Lower leg skin (tissue), 3 donors: ENCODE results near the gene SEMA6A.

Experiments used
- POLR2A ChIP-seq, 2 donors: fragments of 450-650 bp; IDR thresholded peaks; one replicate each; pipeline ENCODE4 v1.6.1; 2016 to 2017; ENCODE audit warnings: antibody characterized with exemption in 2 of 2, mild to moderate bottlenecking in 1 of 2, moderate library complexity in 1 of 2
- TF ChIP-seq, protein P1 (sequence below), 3 donors: fragments of 450-650 bp; IDR thresholded peaks; one replicate each; pipeline ENCODE4 v1.5.1; 2016; ENCODE audit warnings: antibody characterized with exemption in 3 of 3, mild to moderate bottlenecking in 3 of 3, moderate library complexity in 2 of 3

DNA sequence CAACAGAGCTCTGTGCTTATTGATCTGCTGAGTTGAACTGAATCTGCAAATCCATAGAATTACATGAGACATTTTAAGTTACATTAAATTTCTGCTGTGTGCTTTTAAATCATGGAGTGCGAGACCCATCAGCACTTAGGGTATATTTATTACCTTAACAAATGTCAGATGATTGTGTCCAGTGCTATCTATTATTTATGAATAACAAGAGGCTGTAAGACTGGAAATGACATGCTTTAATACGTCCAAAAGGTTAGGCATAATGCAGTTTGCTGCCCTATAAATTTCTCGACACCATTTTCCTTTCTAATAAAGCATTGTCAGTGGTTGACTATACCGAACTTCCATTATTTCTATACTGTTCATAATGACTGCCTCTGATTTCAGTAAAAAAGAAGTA, 117.6 kb downstream of the SEMA6A start:
- TF ChIP-seq, protein P1, sequence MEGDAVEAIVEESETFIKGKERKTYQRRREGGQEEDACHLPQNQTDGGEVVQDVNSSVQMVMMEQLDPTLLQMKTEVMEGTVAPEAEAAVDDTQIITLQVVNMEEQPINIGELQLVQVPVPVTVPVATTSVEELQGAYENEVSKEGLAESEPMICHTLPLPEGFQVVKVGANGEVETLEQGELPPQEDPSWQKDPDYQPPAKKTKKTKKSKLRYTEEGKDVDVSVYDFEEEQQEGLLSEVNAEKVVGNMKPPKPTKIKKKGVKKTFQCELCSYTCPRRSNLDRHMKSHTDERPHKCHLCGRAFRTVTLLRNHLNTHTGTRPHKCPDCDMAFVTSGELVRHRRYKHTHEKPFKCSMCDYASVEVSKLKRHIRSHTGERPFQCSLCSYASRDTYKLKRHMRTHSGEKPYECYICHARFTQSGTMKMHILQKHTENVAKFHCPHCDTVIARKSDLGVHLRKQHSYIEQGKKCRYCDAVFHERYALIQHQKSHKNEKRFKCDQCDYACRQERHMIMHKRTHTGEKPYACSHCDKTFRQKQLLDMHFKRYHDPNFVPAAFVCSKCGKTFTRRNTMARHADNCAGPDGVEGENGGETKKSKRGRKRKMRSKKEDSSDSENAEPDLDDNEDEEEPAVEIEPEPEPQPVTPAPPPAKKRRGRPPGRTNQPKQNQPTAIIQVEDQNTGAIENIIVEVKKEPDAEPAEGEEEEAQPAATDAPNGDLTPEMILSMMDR (IDR thresholded peaks at IDR 0.05): no peak
- no peak for TF ChIP-seq POLR2A (IDR thresholded peaks at IDR 0.05)
